ENCODE results near the gene RAPGEF2.

RAPGEF2 gene

DNA sequence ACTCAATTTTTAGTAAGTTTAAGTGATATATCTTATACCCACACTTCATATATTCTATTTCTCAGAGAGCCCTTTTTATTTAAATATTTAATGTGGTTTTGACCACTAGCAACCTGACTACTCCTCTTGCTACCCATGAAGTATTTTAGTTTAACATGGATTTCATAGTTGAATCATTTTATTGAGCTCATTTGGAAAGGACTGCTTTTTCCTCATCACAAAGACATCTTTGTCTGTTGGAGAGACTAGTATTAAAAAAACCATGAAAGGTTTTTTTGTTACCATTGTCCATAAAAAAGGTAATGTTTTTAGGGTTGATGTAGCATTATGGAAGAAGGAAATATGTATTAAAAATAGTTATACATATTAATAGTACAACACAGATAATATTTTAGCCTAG is 139.5 kb downstream of the RAPGEF2 start:
- no peak overlapping the region for H3K27ac ChIP-seq (ENCODE audit: extremely low read depth, low read depth, low read length)
- TF ChIP-seq, protein P1, sequence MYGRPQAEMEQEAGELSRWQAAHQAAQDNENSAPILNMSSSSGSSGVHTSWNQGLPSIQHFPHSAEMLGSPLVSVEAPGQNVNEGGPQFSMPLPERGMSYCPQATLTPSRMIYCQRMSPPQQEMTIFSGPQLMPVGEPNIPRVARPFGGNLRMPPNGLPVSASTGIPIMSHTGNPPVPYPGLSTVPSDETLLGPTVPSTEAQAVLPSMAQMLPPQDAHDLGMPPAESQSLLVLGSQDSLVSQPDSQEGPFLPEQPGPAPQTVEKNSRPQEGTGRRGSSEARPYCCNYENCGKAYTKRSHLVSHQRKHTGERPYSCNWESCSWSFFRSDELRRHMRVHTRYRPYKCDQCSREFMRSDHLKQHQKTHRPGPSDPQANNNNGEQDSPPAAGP (tag by site-specific recombination; IDR thresholded peaks at IDR 0.05), result no peak
- TF ChIP-seq ZNF174 (tag by site-specific recombination; IDR thresholded peaks at IDR 0.05) (no peak), ZNF341 (tag by site-specific recombination; IDR thresholded peaks at IDR 0.05; ENCODE audit: low read depth) (no peak), ZNF768 (tag by site-specific recombination; IDR thresholded peaks at IDR 0.05) (no peak), ZNF16 (tag by site-specific recombination; IDR thresholded peaks at IDR 0.05; ENCODE audit: low read depth) (no peak), ZSCAN16 (tag by site-specific recombination; IDR thresholded peaks at IDR 0.05) (no peak), ZNF121 (tag by site-specific recombination; IDR thresholded peaks at IDR 0.05) (no peak), ZNF585B (tag by site-specific recombination; IDR thresholded peaks at IDR 0.05) (no peak), SP7 (tag by site-specific recombination; IDR thresholded peaks at IDR 0.05) (no peak), ZNF549 (tag by site-specific recombination; IDR thresholded peaks at IDR 0.05) (no peak), ZNF214 (tag by site-specific recombination; IDR thresholded peaks at IDR 0.05; ENCODE audit: borderline replicate concordance) (no peak), ZFP3 (tag by site-specific recombination; IDR thresholded peaks at IDR 0.05; ENCODE audit: low read depth) (no peak), ZNF837 (tag by site-specific recombination; IDR thresholded peaks at IDR 0.05) (no peak), SCRT1 (tag by site-specific recombination; IDR thresholded peaks at IDR 0.05; ENCODE audit: borderline replicate concordance) (no peak), ZNF529 (tag by site-specific recombination; IDR thresholded peaks at IDR 0.05; ENCODE audit: insufficient replicate concordance) (no peak), HOXD13 (CRISPR knock-in tag; IDR thresholded peaks at IDR 0.05; ENCODE audit: borderline replicate concordance) (no peak), ZNF23 (tag by site-specific recombination; IDR thresholded peaks at IDR 0.05; ENCODE audit: borderline replicate concordance) (no peak)
- TF ChIP-seq, protein P2, sequence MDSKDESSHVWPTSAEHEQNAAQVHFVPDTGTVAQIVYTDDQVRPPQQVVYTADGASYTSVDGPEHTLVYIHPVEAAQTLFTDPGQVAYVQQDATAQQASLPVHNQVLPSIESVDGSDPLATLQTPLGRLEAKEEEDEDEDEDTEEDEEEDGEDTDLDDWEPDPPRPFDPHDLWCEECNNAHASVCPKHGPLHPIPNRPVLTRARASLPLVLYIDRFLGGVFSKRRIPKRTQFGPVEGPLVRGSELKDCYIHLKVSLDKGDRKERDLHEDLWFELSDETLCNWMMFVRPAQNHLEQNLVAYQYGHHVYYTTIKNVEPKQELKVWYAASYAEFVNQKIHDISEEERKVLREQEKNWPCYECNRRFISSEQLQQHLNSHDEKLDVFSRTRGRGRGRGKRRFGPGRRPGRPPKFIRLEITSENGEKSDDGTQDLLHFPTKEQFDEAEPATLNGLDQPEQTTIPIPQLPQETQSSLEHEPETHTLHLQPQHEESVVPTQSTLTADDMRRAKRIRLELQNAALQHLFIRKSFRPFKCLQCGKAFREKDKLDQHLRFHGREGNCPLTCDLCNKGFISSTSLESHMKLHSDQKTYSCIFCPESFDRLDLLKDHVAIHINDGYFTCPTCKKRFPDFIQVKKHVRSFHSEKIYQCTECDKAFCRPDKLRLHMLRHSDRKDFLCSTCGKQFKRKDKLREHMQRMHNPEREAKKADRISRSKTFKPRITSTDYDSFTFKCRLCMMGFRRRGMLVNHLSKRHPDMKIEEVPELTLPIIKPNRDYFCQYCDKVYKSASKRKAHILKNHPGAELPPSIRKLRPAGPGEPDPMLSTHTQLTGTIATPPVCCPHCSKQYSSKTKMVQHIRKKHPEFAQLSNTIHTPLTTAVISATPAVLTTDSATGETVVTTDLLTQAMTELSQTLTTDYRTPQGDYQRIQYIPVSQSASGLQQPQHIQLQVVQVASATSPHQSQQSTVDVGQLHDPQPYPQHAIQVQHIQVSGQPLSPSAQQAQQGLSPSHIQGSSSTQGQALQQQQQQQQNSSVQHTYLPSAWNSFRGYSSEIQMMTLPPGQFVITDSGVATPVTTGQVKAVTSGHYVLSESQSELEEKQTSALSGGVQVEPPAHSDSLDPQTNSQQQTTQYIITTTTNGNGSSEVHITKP (tag by site-specific recombination; IDR thresholded peaks at IDR 0.05), result no peak
- TF ChIP-seq, protein P3, sequence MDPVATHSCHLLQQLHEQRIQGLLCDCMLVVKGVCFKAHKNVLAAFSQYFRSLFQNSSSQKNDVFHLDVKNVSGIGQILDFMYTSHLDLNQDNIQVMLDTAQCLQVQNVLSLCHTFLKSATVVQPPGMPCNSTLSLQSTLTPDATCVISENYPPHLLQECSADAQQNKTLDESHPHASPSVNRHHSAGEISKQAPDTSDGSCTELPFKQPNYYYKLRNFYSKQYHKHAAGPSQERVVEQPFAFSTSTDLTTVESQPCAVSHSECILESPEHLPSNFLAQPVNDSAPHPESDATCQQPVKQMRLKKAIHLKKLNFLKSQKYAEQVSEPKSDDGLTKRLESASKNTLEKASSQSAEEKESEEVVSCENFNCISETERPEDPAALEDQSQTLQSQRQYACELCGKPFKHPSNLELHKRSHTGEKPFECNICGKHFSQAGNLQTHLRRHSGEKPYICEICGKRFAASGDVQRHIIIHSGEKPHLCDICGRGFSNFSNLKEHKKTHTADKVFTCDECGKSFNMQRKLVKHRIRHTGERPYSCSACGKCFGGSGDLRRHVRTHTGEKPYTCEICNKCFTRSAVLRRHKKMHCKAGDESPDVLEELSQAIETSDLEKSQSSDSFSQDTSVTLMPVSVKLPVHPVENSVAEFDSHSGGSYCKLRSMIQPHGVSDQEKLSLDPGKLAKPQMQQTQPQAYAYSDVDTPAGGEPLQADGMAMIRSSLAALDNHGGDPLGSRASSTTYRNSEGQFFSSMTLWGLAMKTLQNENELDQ (tag by site-specific recombination; IDR thresholded peaks at IDR 0.05; ENCODE audit: low read depth), result no peak
- ChIA-PET POLR2A (no interaction called here), CTCF (no interaction called here)
- no peak overlapping the region for H3K4me3 ChIP-seq (ENCODE audit: low read depth, low read length)
- H3K9me3 ChIP-seq (ENCODE audit: control insufficient read depth, insufficient read depth, low read depth, low read length), result no peaks in the 10 kb centered on the region
- peaks cover 0 to 5% of the 10 kb centered on the region in 2 experiments; a peak in 1 of 3 replicates for H3K36me3 ChIP-seq (ENCODE audit: control insufficient read depth in 2 of 2, insufficient read depth in 1 of 2, low read length in 2 of 2)
- H3K4me1 ChIP-seq (ENCODE audit: control insufficient read depth, insufficient read depth, low read length), result no peaks in the 10 kb centered on the region

Data from HEK293 (cell line).